ENCODE measurements around the gene KRTAP12-2.
A peak's percentile ranks its signal among the peaks of the same experiment; 100 is the strongest.

Gene KRTAP12-2, protein sequence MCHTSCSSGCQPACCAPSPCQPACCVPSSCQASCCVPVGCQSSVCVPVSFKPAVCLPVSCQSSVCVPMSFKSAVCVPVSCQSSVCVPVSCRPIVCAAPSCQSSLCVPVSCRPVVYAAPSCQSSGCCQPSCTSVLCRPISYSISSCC

DNA sequence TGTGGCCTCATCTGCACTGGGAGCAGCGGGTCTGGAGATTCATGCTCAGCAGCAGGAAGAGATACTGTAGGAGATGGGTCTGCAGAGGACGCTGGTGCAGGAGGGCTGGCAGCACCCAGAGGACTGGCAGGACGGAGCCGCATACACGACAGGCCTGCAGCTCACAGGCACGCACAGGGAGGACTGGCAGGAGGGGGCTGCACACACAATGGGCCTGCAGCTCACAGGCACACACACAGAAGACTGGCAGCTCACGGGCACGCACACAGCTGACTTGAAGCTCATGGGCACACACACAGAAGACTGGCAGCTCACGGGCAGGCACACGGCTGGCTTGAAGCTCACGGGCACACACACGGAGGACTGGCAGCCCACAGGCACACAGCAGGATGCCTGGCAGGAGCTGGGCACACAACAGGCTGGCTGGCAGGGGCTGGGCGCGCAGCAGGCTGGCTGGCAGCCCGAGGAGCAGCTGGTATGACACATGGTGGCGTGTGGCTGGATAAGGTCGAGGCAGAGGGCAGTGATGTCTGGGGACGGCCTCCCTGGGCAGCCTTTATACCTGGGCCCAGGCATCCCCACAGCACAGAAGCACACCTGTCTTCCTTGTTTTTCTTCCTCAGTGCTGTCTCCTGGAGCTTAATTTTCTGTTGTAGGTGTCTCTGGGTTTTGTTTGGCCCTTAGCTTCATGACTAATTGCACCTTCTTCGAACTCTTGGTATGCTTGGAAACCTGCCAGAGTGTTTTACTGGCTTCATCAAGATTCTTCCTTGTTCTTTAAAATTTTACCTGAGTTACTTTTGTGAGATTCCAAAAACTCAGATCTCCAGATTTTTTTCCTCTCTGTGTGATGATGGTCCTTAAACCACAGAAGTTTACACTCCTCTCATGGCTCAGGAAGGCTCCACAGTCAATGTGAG is at the start of gene KRTAP12-2:
Gene KRTAP12-2, minus strand, starts transcription at position 527 of the 920 bp plus-strand sequence. Its CDS starts 41 bp downstream, at position 486.
- no peak for DNase-seq

DNA sequence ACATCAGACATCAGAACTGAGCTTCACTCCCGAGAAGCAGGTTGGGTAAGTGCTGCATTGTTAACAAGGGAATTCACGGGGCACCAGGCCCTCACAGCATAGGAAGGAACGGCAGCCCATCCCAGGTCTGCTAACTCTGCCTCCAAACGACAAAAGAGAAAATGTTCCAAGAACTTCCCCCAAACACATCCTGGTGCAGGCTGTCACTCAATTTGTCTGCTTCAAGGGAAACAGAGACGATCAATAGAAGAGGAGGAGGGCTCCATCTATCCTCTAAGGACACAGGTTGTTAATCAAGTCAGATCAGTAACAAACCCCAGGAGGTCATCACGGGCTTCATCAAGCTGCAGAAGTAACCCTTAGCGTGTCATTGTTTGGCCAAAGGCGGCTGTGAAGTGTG is 48.2 kb upstream of the KRTAP12-2 start:
- DNase-seq = no peak

DNA sequence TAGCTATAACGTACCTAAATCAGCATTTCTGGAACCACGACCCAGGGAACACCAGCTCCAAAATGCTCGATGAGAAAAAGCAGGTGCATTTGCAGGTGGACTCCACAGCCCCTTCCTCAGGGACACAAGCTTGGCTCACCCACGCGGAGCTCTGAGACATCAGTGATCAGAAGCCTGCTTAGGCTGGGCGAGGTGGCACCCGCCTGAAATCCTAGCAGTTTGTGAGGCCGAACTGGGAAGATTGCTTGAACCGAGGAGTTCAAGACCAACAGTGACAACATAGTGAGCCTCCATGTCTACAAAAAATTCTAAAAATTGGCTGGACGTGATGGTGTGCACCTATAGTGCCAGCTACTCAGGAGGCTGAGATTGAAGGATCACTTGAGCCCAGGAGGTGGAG is 47.1 kb upstream of the KRTAP12-2 start:
- DNase-seq = no peak

DNA sequence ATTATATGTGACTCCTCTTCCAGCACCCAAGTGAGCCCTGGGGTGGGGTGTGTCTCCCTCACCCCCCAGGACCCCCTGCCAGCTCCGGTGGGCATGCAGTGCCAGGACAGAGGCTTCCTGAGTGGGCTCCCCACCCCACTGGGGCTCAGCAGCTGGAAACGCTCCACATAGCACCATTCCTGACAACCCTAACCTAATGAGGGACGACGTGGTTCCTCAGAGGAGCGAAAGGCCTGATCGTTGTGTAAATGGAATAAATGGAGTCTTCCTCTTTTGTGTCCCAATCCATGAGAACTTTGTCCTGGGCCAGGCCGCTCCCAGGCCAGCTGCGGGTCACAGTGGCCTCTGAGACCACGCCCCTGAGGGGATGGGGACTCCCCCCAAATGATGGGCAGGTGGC is 46.4 kb upstream of the KRTAP12-2 start:
- no peak for DNase-seq

DNA sequence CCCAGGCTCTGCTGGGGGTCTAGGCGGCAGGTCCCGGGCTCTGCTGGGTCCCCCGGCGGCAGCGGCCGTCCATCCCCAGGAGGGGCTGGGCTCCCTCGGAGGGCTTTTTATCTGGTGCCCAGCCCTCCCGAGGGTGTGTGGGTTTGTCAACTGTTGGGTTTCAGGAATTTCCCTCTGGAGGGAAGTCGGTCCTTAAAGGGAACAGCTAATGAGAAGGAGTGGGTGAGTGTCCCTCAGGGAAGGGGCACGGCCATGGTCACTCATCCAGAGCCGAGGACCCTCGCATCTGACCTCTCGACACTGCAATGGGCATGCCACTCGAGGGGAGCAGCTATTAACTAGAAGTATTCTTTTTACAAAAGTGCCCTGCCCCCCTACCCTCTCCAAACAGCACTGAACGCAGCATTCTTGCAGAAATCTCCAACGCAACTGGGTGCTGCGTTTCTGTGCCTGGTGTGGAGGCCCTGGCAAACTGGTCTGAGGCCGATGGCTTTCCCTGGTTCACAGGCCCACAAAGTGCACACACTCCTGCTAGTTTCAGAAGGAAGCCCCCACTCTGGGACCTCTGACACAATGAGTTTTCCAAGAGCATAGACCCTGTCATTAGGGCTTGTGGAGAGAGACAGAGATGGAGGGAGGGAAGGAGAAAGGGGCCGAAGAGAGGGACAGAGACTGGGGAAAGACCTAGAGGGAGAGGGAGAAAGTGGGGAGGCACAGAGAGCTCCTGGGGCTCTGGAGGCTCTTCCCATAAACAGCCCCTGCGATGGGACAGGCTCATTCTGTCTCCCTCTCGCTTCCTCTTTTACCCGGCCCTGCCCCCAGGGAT is 45.7 kb upstream of the KRTAP12-2 start:
- no peak for DNase-seq

DNA sequence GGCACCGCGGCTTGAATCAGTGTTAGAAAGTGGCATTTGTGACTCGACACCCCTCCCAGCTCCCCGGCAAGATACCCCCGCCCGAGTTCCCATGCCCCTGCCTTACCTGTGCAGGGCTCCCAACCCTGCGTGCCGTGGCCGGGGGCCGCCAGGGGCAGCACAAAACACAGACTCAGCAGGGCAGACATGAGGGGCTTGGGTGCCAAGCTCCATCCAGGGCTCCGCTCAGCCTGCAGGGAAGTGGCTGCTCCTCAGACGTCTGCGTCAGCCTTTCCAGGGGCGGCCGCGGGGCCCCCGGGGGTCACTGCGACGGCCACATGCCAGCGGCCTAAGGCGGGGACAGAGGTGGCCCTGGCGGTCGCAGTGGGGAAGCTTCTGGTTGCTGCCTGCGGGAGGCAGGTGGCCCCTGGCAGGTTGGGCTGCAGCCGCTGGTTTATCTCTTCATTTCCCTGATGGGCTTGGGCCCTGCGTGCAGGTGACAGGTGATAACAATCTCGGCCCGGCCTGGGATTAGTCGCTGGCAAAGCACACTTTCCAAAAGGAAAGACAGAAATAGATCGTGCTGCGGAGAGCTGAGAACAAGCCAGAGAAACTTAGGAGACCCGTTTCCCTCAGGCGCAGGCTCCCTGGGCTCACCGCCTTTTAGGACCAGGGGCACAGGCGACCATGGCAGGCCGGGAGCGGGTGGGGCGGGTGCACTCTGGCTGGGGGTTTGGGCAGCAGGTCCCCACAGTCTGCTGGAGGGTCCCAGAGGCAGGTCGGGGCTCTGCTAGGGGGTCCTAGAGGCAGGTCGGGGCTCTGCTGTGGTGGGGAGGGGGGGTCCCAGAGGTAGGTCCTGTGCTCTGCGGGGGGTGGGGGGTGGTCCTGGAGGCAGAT is 44.8 kb upstream of the KRTAP12-2 start, which contains the start of gene TSPEAR:
Gene TSPEAR, minus strand, starts transcription at position 246 of the 876 bp plus-strand sequence. Its CDS starts 58 bp downstream, at position 188.
- no peak for DNase-seq

DNA sequence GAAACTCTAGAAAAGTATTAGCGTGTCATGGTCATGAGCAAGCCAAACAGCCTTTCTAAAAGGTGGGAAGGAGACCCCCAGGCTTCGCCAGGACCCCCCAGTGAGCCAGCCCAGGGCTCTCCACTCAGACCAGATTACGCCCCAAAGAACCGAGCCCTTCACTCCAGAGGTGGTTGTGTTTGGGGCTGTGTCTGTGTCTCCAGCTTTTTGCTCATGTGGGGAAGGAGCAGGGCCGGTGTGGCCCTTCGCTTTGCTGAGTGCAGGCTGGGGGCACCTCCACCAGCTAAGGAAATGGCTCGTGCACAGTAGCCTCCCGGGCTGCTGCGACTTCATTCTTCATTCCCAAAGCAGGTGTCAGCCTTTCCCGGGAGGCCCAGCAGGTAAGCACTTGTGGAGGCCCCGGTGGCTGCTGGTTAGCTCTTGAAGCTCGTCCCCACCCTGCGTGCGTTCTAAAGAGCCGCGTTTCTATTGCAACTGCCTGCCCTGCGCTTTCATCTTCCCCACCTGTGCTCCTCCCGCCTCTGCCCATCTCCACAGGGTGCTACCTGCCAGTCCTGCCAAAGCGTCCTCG is 44.1 kb upstream of the KRTAP12-2 start:
- no peak for DNase-seq

DNA sequence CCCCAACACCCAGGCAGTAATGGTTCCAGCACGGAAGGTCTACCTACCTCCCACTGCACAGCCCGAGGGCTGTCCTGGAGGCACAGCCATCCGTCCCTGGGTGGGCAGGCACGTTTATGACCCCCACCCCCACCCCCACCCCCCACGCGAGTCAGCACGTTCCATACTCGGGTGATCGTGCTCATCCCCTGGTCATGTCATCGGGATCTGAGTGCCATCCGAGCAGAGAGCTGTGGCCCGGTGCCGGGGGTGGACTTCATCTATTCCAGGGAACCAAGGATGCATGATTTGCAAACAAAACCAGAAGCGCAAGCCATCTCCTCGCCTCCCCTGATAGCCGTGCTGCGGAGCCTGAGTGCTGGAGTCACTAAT is 43.6 kb upstream of the KRTAP12-2 start:
- DNase-seq = no peak

DNA sequence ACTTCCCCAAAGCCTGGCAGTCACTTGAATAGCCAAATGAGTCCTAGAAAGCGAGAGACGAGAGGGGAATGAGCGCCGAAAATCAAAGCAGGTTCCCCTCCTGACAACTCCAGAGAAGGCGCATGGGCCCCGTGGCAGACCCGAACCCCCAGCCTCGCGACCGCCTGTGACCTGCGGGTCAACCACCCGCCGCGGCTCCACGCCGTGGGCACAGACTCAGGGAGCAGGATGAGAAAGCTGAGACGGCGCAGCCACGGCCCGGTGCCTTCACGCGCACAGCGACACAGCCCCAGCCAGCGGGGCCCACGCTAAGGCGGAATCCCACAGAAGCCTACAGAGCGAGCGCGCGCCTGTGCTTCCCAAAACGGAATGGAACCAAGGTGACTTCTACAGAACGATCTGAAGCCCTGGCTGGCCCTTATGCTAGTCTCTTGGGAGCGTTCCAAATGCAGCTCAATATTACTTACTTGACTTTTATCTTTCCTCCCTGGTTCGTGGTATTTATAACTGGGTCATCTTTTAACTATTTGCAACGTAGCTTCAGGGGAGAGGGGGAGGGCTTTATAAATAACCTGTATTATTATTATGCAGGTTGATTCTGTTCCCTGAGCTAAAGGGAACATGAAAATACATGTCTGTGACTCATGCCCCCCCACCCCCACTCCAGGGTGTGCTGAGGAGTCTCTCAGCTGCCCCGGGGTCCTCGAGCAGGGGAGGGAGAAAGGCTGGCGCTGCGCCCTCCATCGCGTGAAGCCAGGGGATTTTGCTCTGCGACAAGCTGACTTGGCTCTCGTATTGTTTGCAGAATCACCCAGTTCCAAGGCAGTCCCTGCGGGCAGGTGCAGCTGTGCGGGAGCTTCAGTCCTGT is 42.9 kb upstream of the KRTAP12-2 start:
- DNase-seq = peak; percentile 44

DNA sequence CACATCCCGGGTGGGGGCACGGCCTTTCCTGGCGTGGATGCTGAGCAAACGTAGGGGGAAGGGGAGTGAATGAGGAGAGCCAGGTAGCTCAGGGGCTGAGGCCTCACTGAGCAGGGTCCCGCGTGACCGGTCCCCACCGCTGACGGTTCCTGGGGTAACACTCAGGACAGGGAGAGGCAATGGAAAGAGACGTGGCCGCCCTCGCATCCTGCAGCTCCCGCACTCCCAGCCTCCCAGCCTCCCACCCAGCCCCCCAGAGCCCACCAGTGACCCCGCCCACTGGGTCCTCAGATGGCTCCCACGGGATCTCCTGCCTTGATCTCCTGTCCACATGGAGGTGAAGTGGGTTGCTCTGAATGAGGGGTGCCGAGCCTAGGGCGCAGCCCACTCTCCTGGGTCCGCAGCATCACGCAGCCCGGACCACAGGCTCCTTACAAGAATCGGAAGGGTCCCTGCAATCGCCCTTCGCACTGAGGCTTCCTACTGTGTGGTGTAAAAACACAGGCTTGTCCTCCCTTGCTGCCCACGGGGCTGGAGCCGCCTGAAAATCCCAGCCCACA is 42.2 kb upstream of the KRTAP12-2 start:
- DNase-seq = no peak

DNA sequence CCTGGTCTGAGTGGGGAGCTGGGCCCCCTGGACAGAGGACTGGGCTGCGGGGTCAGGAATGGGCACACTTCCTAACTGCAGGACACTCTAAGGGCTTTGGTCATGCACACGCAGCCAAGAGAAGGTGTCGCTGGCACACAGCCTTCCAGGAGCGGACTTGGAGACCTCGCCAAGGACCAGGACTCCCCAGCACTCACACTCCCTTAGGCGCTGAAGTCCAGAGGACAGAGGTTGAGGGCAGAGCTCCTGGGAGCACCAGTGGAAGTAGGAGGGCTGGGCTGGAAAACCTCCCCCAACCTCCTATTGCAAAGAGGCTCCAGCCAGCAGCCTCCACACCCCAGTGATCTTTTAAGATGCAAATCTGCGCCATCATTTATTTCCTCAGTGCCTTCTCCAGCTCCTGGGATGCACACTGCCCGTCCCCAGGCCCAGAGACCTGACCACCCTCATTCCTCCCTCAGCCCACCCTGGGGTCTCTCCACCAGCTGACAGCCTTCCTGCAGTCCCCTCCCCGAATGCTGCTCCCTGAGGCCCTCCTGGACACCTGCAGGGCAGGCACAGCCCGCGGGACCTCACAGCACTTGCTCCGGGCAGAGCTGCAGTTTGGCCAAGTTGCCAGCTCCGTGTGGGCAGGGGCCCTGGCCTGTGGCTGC is 41.6 kb upstream of the KRTAP12-2 start:
- no peak for DNase-seq

DNA sequence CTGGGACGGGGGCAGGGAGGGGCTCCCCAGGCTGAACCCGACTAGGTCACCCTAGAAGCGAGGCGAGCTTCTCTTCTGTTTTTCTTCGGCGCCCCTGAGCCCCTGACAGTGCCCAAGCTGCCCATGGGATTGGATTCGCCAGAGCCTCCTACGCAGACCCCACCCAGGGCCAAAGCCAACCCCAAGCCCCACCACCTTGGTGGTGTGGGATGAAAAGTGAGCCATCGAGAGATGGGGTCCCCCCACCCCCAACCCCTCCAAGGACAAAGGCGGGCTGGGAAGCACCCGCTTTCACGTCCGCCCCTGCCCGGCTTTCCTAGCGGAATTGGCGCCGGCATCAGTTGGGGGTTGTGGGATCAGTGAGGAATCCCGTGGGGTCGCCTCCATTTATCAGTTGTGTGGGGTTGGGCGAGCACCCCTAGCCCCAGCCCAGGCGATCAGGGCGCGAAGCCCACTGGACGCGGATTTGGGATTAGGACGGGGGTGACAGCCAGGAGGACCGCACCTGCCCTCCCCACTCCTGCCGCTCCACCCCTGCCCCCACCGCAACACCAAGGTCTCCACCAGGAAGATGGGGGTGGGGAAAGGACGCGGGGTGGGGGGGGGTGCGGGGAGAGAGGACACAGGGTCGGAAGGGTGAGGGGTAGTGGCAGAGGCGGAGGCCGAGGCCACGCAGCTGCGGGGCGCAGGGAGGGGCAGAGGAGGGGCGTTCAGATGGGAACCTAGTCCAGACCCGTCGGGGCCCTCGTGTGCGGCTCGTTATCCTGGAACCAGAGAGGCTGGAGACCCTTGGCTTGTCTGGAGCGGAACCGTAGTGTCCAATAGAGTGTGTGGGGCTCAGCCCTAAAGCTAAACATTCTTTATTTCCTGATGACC is 40.2 kb upstream of the KRTAP12-2 start:
- DNase-seq = no peak

DNA sequence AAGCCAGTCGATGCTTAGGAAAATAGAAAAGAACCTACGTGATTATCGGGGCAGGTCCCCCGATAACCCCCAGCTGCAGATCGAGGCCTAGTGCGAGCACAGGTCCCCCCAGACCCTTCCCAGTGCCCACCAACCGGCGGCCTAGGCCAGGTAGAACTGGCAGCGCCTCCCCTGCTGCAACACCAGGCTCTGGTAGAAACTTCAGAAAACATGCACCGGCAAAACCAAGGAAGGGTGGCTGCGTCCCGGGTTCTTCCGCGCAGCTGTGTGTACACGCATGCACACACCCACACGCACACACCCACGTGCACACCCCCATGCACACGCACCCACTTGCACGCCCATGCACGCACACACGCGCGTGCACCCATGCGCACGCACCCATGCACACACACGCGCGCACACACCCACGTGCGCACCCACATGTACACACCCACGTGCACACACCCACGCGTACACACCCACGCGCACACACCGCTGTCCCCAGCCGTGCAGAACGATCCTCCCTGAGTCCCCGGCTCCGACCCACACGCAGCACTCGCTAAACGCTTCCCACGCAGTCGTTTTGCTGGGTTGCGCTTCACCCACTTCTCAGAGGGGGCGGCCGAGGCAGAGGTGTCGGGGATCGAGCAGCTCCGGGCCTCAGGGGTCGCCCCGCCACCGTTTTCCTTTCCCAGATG is 39.4 kb upstream of the KRTAP12-2 start:
- no peak for DNase-seq

DNA sequence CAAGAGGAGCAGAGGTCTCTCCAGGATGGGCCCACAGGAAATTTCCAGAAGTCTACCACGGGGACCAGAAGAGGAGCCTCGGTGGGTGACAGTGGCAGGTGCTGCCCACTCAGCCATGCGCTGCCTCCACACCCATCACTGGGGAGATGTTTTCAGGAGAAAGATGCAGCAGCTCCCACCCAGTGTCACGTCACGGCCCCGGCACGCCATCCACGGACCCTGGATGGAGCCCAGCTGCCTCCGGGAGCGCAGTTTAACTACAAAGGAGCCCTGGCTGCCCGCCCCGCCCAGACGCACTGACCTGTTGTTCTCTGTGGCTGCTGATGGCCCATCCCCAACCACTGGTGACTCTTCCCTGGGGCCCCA is 37.9 kb upstream of the KRTAP12-2 start:
- no peak for DNase-seq

DNA sequence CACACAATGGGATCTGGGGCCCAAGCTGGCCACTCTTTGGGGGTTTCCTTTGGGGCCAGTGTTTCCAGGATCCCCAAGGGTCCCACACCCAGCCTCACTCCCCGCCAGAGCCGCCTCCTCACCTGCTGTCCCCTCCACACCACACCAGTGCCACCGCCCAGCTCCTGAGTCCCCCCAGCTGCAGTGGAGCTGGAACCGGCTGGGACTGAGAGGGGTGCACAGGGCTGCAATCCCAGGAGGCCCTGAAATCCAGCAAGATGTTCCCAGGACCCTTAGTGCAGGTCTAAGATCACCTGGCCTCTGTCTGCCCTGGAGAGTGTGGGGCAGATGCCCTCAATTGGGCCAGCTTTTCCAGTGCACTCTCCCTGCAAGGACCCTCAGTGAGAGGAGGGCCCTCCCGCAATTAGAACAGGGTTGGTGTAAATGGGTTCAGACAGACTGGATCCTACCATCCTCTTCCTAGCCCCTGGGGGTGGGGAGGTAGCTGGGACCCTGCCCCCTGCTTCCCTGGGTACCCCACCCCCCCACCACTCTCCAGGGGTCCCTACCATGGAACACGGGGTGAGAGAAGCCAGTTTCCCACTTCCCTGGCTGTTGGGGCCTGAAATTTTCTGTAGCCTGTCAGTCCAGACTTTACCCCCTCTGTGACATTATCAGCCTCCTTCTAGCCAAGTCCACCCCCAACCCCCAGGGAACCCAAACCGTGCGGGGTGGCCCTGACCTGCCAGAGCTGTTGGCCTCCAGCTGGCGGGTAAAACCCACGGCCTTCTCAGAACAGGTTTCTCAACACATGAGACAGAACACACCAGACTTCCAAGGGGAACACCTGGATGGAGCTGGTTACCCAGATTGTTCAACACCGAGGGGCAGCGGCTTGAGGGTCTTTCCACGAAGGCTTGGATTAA is 37.3 kb upstream of the KRTAP12-2 start:
- no peak for DNase-seq

DNA sequence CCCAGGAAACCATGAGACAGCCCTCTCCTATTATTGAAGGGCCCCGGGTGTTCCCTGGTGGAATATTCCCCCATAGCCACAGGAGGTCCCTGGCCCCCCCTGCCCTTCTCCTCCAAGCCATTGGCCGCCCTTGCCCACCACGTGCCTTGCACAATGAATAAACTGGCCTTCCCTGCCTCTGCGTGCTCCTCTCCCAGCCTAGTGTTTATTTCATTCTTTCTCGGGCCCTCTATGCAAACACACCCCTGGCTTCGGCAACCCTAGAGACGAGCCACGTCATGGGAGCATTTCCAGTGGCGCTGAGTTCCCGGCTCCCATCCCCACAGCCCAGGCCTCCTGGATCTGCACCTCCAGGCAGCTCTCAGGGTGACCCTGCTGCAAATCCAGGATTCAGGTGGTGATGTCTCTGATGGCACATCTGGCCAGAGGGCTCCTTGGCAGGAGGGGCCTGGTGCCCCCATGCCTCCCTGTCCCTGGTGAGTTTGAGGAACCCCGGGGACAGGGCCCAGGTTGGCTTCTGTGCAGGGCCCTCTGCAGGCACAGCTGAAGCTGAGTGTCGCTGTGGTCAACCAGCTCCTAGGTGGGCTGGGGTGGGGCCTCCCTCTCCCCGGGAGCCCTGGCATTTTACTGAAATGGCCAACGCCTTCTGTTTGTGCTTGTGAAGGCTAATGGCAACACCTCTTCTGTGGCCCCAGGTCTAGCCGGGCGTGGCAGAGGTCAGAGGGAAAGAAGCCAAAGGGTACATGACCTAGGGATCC is 36.4 kb upstream of the KRTAP12-2 start:
- no peak for DNase-seq
